Activated CD8-positive, alpha-beta memory T cell treated with anti-CD3 and anti-CD28 coated beads for 4 hours (primary cell): ENCODE data around the gene THAP12.

Experiments used
- DNase-seq, 2 donors: peaks; one replicate each; pipeline ENCODE4 v3.0.0-alpha.2; 2020; ENCODE audit warnings: low read depth in 2 of 2

THAP12 gene

DNA sequence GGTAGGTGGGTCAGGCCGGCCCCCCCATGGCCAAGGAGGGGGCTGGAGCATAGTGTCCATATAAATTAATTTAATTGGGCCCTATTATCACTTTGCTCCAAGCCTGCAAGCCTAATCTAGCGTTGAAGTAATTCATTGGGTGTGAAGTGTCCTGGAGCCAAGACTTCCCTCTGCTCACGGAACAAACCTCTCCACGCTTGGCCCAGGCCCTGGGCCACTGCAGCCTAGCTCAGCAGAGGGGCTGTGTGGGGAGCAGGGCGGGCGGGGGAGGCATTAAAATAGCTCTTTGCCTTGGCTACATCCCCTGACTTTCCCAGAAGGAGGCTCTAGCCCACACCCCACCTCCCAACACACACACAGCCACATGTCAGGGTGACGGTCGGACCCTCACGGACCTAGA, 73.5 kb downstream of the THAP12 start:
- no peak for DNase-seq

DNA sequence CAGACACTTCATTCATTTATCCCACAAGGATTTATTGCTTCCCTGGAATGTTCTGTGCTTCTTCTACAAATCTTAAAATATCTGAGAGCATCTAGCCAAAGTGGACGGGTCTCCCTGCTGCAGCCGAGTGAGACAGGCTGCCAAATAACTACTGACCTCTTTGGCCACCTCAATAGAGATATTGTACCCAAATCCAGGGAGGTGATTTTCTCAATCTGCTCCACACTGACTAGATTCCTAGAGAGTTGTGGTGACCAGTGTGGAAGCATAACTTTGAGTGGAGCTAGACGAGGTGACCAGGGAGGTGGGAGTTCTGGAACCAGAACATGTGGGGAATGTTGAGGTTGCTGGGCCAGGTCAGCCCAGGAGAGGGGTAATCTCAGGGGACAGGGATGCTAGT, 77.5 kb downstream of the THAP12 start:
- DNase-seq, result no peak

DNA sequence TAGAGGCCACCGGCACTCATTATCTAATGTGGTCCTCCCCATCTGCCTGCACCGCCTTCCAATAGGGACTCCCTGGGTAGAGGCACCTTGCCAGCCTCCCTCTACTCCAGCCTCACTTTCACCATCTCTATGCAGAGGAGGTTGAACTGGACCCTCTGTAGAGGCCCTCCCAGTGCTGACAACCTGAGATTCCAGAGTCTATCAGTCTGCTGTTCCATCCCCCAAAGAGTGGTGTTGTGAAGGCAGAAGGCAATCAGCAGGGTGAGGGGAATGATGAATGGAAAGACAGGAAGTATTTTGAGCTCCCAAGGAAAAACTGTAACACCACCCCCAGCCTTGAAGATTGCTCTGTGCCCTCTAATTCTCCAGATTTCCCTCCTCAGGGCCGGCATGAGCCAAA, 77.9 kb downstream of the THAP12 start:
- DNase-seq, result no peak
